ACHN (cell line): ENCODE measurements around the gene DNAJA4.

Experiments
- DNase-seq: peaks from one replicate; pipeline ENCODE4 v3.0.0-alpha.2; 2015
- in situ Hi-C: cut with HindIII; loops from 2 replicates; pipeline ENCODE4 v1.10.0; 2017; ENCODE audit warnings: low sequenced_read_pairs, low pct_ligation_motif_present, low pct_unique_long_range_greater_than_20kb

Gene DNAJA4

DNA sequence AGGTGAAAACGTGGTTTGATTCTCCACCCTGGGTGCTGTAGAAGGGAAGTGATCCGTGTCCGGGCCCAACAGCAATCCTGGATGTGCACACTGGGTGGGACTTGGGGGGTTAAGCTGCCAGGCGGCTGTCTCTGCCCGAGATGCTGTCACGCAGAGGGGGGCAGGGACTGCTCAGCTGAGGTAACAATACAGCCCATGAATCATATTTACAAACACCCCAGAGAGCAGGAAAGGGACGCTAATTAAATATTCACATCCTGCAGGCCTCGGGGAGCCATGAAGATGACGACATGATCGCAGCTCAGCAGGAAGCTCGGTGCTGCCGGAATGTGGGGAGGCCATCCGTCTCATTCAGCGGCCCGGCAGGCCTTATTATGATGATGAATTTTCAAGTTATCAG is 57.9 kb downstream of the DNAJA4 start:
- in situ Hi-C loops = no loop called here
- DNase-seq = no peak

DNA sequence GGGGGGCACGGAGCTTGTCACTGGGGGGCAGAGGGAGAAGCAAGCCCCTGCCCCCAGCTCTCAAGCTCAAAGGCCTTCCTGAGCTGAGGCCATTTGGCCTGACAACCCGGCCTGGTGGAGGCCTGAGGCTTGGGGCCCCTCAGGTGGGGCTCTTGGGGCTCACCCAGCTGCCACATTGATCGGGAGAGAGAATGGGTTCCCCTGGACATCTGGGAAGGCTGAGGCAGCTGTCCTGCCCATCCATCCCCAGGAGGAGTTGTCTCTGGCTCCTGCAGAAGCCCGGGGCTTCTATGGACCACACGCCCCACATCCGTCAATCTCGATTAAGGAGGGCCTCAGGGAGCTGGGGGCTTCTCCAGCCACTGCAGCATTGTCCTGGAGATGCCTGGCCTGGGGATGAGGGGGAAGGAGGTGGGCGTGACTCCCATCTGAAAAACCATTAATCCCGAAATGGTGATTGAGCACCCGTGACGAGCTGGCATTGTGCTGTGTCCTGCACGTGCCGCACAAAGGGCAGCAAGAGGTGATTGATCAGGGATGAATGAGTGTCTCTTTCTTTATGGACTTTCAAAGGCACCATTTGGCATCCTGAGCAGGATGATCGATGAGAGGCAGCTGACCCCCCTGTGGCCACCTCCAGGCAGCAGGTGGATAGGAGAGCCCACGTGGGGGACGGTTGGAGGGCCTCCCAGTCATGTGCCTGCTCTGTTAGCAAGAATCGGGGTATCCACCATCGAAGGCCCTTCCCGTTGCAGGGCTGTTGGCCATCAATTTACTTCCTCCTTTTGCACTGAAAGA is 58.6 kb downstream of the DNAJA4 start:
- in situ Hi-C loops = no loop called here
- DNase-seq = no peak

DNA sequence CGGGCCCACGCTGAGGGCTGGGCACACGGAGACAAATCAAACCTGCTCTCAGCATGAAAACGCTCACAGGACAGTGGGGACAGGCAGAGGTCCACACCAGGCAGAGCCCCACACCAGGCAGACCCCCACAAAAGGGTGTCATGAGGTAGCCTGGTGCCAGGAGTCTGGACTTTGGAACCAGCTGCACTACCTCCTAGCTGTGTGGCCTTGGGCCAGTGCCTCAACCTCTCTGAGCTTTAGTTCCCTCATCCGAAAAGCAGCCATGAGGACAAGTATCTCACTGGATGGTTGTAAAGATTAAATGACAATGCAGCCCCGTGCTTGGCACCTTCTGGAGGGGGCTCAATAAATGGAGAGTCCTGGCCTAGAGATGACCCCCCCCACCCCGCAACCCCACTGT is 59.3 kb downstream of the DNAJA4 start:
- no peak for DNase-seq
- in situ Hi-C loops = no loop called here

GRCh38 chr15:78324144-78324543 is 59.8 kb downstream of the DNAJA4 start:
- in situ Hi-C loops = no loop called here
- DNase-seq = no peak

GRCh38 chr15:78325092-78325843 is 60.9 kb downstream of the DNAJA4 start:
- DNase-seq = no peak
- in situ Hi-C loops = no loop called here

- in situ Hi-C loops = no loop called here
- no peak for DNase-seq
Measured at GRCh38 chr15:78327466-78327865, 63.1 kb downstream of the DNAJA4 start.

- in situ Hi-C loops = no loop called here
Measured at GRCh38 chr15:78329625-78330024, 65.3 kb downstream of the DNAJA4 start.

More at GRCh38 chr15:78329625-78330024, 65.3 kb downstream of the DNAJA4 start:
- DNase-seq = no peak
